GM10266 (cell line): ENCODE measurements around the gene ELAVL1.
"Not testable (repeated sequence)": the region's sequence is repeated elsewhere in the genome, so short reads cannot be mapped to it uniquely, and the experiment has no call there.

Source experiments
- DNase-seq: peaks from one replicate; pipeline ENCODE4 v3.0.0; 2012; ENCODE audit errors: extremely low spot score
- TF ChIP-seq, protein P1 (sequence below): IDR thresholded peaks from 2 replicates; pipeline ENCODE4 v1.5.1; 2012; ENCODE audit warnings: mild to moderate bottlenecking, low read depth; ENCODE audit not compliant: control insufficient read depth, insufficient read depth; ENCODE audit errors: missing control alignments

ELAVL1 gene

DNA sequence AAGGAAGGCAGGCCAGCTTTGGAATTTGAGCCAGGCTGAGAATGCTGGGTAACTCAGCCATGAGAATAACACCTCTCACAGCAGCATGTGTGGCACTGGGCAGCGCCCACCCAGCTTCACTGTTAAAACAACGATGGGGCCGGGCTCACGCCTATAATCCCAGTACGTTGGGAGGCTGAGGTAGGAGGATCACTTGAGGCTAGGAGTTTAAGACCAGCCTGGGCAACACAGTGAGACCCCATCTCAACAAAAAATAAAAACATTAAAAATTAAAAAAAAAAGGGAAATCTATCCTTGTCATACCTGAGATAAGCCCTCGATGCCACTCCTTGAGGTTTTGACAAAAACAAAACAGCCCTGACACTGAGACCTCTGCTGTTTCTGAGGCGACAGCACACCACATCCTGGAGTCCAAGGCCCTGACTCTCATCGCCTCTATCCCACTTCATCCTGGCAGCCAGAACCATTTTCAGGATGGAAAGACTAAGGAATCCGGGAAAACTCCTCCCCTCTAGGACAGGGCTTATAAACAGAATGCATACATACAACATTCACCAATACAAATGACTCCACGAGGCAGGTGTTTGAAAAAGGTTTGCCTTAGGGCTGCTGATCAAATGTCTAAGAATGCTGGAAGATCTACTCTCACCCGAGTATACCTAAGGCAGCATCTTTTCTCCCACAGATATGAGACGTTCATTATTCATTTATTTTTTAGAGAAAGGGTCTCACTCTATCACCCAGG lies 39.3 kb downstream of the ELAVL1 start:
- TF ChIP-seq, protein P1, sequence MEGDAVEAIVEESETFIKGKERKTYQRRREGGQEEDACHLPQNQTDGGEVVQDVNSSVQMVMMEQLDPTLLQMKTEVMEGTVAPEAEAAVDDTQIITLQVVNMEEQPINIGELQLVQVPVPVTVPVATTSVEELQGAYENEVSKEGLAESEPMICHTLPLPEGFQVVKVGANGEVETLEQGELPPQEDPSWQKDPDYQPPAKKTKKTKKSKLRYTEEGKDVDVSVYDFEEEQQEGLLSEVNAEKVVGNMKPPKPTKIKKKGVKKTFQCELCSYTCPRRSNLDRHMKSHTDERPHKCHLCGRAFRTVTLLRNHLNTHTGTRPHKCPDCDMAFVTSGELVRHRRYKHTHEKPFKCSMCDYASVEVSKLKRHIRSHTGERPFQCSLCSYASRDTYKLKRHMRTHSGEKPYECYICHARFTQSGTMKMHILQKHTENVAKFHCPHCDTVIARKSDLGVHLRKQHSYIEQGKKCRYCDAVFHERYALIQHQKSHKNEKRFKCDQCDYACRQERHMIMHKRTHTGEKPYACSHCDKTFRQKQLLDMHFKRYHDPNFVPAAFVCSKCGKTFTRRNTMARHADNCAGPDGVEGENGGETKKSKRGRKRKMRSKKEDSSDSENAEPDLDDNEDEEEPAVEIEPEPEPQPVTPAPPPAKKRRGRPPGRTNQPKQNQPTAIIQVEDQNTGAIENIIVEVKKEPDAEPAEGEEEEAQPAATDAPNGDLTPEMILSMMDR = no peak
- no peak for DNase-seq

DNA sequence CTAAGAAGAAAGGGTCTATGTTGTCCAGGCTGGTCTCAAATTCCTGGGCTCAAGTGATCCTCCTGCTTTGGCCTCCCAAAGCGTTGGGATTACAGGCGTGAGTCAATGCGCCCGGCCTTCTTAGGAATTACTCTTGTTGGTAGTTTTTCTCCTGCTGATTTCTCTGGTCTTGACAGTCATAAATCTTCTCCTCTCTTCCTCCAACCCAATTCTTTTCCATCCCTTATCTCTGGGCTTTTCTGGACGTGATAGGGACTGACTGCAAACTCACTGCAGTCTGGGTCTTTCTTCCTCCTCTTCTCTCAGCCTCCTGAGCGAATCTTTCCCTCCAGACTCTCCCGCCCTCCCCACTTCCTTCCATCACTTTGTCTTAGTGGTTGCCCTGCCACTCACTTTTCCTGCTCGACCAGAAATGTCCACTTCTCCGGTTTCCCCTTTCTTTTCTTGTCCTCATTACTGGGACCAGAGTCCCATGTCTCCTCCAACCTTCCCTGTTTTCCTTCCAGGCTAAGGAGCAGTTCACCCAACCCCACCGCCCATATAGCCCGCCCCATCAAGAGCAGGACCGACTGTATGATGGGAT lies 40.1 kb downstream of the ELAVL1 start:
- DNase-seq = no peak
- TF ChIP-seq, protein P1 = no peak

DNA sequence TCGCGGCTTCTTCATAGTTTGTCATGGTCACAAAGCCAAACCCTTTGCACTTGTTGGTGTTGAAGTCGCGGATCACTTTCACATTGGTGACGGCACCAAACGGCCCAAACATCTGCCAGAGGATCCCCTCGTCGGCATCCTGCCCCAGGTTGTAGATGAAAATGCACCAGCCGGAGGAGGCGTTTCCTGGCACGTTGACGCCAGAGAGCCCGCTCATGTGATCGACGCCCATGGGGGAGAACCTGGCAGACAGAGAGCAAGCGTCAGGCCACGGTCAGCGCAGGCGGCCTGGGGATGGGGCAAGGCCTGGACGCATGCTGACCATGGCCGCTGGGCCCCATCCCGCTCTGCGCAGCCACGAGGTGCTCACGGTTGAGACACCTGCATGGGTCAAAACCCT lies 41.9 kb downstream of the ELAVL1 start:
- DNase-seq = no peak
- TF ChIP-seq, protein P1 = no peak

DNA sequence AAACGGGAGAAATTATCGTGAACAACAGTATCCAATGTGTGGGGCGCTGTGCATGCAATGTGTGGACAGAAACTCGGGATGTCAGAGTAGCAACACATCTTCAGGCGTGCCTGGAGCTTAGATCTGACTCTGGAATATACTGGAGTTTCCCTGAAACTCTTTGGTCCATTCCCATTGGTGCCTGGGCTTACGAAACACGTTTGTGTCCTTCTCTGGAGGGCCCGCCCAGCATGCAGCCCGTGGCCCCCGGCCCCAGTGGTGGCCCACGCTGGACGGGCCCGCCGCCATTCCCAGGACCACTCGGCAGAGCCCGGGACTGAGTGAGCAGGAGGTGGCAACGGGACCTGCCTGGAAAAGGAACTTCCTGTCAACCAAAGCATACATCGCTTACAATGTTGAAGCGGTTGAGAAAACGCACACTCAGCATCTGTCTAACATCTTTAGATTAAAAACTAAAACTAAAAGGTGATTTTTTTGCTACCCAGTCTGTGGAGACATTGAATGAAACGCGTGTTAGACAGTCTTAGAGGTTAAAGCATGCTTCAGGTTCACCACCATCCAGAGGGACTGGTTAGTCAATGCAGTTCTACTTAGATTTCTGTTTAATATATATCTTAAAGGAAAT lies 42.7 kb downstream of the ELAVL1 start:
- DNase-seq = no peak
- TF ChIP-seq, protein P1 = no peak

DNA sequence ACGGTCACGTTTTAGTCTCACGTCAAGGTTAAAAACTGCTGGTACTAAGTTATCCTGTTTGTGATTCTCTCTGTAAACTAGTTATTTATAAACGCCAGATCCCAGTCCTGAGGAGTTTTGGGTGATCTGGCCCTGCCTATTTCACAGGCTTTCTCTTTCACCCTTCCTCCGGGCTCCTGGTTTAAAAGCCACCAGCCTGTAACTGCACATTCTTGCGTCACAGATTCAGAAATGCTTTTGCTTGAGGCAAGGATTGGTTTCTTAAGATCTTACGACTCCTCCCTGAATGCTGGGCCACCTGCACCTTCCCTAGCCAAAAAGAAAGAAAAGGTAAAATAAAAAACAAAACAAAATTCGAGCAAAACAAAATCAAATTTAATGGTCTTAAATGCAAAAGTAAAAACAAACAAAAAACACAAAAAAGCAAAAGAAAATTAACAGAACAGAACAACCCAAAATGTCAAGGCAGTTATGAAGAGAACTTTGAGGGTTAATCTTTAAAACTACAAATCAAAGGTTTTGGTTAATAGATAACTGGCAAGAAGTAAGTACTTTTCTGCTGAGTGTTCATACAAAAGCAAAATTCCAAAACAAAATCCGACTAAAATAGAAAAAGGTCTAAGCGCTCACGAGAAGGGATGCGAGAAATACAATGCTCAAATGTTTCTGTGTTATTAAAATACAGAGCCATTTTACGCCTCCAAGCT lies 43.4 kb downstream of the ELAVL1 start:
- TF ChIP-seq, protein P1 = no peak
- DNase-seq = no peak

DNA sequence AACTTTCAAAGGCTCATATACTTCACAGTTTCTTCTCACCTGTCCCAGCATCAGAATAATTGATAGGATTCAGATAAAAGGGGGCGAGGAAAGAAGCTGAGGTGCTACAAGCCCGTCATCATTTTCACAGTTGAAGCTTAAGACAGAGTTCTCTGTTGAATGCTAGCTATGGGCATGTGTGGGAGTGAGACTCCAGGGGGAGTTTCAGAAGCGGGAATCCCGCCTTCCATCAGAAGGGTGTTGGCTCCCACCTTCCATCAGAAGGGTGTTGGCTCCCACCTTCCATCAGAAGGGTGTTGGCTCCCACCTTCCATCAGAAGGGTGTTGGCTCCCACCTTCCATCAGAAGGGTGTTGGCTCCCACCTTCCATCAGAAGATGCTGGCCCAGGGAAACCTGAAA lies 44.4 kb downstream of the ELAVL1 start:
- not testable (repeated sequence) for DNase-seq

DNA sequence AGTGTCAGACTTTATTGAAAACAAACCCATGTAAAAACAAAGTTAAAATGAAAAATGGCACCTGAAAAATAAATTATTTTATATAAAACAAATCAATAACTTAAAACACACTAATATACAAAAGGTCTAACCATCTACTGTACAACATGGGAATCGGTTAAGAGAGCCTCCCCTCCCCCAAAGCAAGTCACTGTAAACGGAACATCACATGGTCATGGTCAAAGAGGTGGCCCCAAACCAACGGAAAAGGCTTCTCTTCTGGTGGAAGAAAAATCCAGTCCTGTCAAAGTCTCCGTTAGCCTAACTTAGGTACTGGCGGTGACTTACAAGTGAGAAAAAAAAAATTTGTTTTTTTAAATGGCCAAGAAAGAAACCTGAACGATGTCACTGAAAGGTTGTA lies 46.2 kb downstream of the ELAVL1 start:
- TF ChIP-seq, protein P1 = no peak
- no peak for DNase-seq
